HUES48 (cell line): ENCODE measurements around the gene UCK1.
A peak's percentile ranks its signal among the peaks of the same experiment; 100 is the strongest.
"Not testable (repeated sequence)": the region's sequence is repeated elsewhere in the genome, so short reads cannot be mapped to it uniquely, and the experiment has no call there.

ENCODE experiments used
- H3K27ac ChIP-seq: one replicate; pipeline ENCODE4 v1.7.0; 2013; ENCODE audit warnings: low read depth, low read length, inconsistent platforms
- H3K27me3 ChIP-seq: 2 replicates; pipeline ENCODE4 v1.6.1; 2013; ENCODE audit warnings: mild to moderate bottlenecking, low read length; ENCODE audit not compliant: control insufficient read depth, insufficient read depth
- H3K36me3 ChIP-seq: 2 replicates; pipeline ENCODE4 v1.6.1; 2013; ENCODE audit warnings: low read length; ENCODE audit not compliant: control insufficient read depth, insufficient read depth
- H3K4me1 ChIP-seq: 2 replicates; pipeline ENCODE4 v1.6.1; 2013; ENCODE audit warnings: mild to moderate bottlenecking, low read length; ENCODE audit not compliant: control insufficient read depth, insufficient read depth
- H3K4me3 ChIP-seq: 2 replicates; pipeline ENCODE4 v1.5.1; 2013; ENCODE audit warnings: mild to moderate bottlenecking, low read depth, low read length
- H3K9ac ChIP-seq: 2 replicates; pipeline ENCODE4 v1.6.1; 2013; ENCODE audit warnings: mild to moderate bottlenecking, low read depth, low read length, moderate library complexity
- H3K9me3 ChIP-seq: 2 replicates; pipeline ENCODE4 v1.6.1; 2013; ENCODE audit warnings: low read length; ENCODE audit not compliant: control insufficient read depth, insufficient read depth

The UCK1 gene

DNA sequence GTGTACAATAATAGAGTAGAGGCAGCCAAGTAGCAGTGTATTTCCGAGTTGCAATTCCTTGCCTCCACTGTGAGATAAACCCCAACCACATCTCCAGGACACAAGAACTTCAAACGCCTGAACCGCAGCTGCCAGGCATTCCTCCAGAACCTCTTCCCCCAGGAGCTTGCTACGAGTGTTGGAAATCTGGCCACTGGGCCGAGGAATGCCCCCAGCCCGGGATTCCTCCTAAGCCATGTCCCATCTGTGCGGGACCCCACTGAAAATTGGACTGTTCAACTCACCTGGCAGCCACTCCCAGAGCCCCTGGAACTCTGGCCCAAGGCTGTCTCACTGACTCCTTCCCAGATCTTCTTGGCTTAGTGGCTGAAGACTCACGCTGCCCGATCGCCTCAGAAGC lies 18.1 kb upstream of the UCK1 start:
- not testable (repeated sequence) for H3K27ac ChIP-seq, H3K36me3 ChIP-seq, H3K9ac ChIP-seq, H3K9me3 ChIP-seq, H3K4me3 ChIP-seq, H3K4me1 ChIP-seq
- H3K27me3 ChIP-seq = peaks cover 41% of the 10 kb centered on the region

DNA sequence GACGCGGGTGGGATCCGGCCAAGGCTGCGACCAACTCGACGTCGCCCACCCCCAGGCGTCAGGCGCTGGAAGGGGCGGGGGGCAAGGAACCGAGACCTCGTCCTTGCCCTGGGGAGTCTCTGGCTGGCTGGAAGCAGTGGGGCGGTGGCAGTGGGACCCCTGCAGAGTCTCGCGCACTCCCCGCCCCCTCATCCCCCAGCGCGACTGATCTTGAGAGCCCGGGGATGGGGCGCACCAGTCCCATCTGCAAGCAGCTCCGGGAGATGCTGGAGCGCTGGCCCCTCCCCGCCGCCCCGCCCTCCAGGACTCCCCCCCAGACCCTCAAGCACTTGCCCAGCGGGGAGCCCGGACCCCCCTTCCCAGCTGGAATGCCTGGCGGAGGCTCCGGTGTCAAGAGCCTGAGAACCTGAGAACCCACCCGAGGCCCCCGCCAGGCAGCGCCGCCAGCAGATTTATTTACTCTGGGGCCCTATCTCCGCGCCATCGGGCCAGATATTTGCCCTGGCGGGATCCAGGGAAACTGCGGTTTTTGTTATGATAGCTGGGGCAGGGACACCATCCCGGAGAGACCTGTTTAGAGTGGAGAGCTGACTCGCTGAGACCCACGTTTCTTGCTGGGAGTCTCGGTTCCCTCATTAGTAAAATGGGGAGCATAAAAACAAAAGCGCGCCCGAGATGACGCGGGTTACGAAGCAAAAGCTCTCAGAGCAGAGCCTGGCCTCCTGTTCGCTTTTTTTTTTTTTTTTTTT lies 15.4 kb upstream of the UCK1 start:
- Histone ChIP-seq H3K9me3 (peaks cover 17% of the 10 kb centered on the region), H3K27me3 (peaks cover 37% of the 10 kb centered on the region), H3K4me1 (no peaks in the 10 kb centered on the region), H3K4me3 (peak overlapping the region; percentile 54), H3K36me3 (no peaks in the 10 kb centered on the region), H3K9ac (no peak overlapping the region), H3K27ac (no peak overlapping the region)

DNA sequence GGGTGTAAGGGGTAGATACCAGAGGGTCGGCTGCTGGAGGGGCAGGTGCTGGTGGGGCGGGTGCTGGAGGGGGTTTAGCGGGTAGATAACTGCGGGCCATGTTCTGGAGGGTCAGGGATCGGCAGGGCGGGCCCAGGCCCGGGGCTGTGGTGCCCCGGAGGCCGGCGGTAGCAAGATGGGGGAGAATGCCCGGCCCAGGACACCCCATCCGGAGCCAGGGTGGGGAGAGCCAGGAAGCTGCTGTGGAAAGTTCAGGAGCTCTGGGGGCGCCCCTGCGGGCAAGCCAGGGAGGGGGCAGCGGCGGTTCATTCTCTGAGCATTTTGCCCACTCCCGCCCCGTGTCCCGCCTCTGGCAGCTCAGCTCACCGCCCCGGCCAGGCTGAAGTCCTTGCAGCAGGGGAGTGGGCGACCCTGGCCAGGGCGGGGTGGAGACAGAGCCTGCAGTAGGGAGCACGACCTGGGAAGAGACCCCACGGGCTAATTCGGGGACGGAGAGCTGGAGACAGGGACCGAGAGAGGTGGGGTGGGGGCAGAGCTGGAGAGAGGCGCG lies 14.8 kb upstream of the UCK1 start:
- Histone ChIP-seq H3K9me3 (peaks cover 17% of the 10 kb centered on the region), H3K27me3 (peaks cover 37% of the 10 kb centered on the region), H3K36me3 (no peaks in the 10 kb centered on the region), H3K27ac (no peak overlapping the region), H3K4me1 (no peaks in the 10 kb centered on the region), H3K9ac (no peak overlapping the region), H3K4me3 (peak overlapping the region; percentile 54)

DNA sequence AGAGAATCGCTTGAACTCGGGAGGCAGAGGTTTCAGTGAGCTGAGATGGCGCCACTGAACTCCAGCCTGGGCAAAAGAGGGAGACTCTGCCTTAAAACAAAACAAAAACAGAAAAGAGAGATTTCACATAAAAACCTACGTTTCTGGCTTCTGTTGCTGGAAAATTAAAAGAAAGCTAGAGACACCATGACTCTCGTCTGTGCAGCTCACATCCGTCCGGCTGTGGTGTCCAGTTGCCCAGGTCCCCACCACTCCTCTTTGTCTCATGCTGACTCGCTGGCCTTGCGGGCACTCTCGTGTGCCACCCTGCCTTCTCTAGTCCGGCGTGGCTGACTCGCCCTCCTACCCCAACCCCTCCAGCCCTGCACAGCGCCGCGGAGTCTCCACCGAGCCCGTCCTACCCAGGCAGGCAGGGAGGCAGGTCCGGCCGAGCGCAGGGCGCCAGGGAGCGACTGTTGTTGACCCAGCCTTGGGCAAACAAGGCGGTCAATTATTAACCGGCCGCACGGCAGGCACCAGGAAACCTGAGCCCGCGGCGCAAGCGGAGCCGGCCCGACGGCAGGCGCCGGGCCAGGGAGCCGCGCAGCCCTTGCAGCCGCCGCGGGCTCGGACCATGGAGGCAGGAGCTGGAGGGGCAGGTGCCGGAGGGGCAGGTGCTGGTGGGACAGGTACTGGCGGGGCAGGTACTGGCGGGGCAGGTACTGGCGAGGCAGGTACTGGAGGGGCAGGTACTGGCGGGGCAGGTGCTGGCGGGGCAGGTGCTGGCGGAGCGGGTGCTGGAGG lies 14.1 kb upstream of the UCK1 start, which contains the start of gene PRRT1B:
Gene PRRT1B, plus strand, starts transcription at position 521 of the 783 bp plus-strand sequence. Its CDS starts 93 bp downstream, at position 614.
- Histone ChIP-seq H3K27ac (no peak within 1 kb of the TSS), H3K4me1 (no peaks in the 10 kb centered on the region), H3K9me3 (peaks cover 17% of the 10 kb centered on the region), H3K9ac (no peak within 1 kb of the TSS), H3K36me3 (no peaks in the 10 kb centered on the region), H3K27me3 (peaks cover 37% of the 10 kb centered on the region), H3K4me3 (peak within 1 kb of the TSS; percentile 54)

DNA sequence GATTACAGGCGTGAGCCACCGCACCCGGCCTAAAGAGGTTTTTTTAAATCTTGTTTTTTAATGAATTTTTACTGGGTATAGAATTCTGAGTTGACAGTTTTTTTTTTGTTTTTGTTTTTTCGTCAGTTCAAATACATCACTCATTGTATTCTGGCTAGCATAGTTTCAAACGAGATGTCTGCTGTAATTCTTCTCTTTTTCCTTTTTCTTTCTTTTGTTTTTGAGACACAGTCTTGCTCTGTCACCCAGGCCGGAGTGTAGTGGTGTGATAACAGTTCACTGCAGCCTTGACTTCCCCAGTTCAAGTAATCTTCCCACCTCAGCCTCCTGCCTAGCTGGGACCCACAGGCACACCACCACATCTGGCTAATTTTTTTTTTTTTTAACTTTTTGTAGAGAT lies 12.1 kb upstream of the UCK1 start:
- Histone ChIP-seq H3K4me3 (no peak overlapping the region), H3K36me3 (no peaks in the 10 kb centered on the region), H3K9ac (no peak overlapping the region), H3K27me3 (peaks cover 37% of the 10 kb centered on the region), H3K27ac (no peak overlapping the region), H3K4me1 (no peaks in the 10 kb centered on the region), H3K9me3 (peaks cover 17% of the 10 kb centered on the region)

DNA sequence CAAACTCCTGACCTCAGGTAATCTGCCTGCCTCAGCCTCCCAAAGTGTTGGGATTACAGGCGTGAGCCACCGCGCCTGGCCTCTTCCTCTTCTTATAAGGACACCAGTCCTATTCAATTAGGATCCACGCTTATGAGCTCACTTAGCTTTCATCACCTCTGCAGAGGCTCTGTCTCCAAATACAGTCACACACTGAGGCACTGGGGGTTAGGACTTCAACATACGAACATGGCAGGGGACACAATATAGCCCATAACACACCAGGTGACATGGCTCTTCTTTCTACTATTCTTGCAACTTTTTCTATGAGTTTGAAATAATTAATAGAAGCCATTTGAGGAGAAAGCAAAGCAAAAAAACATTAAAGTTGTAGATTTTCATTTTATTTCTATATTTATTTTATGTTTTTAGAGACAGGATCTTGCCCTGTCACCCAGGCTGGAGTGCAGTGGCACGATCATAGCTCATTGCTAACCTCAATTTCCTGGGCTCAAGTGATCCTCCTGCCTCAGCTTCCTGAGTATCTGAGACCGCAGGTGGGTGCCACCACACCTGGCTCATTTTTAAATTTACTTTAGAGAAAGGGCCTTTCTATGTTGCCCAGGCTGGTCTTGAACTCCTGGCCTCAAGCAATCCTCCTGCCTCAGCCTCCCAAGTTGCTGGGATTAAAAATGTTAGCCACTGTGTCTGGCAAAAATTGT lies 8.3 kb upstream of the UCK1 start:
- no peaks in the 10 kb centered on the region for H3K4me1 ChIP-seq
- H3K4me3 ChIP-seq = no peak overlapping the region
- no peak overlapping the region for H3K27ac ChIP-seq
- peaks cover 3% of the 10 kb centered on the region for H3K27me3 ChIP-seq
- no peak overlapping the region for H3K9ac ChIP-seq
- H3K9me3 ChIP-seq = peaks cover 20% of the 10 kb centered on the region
- no peaks in the 10 kb centered on the region for H3K36me3 ChIP-seq

DNA sequence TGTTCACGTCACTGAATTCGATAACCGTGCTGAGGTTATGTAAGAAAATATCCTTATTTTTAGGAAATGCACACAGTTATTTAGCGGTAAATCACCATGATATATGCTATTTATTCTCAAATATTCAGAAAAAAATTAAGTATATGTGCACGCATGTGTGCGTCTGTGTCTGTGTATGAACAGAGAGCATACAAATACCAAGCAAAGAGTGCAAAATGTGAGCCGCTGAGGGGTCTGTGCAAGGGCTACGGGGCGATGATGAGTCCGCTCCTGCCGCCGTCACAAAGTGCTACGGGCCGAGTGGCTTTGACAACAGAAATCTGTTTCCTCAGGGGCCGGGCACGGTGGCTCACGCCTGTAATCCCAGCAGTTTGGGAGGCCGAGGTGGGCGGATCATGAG lies 6.9 kb upstream of the UCK1 start:
- Histone ChIP-seq H3K36me3 (no peaks in the 10 kb centered on the region), H3K4me3 (no peak overlapping the region), H3K4me1 (no peaks in the 10 kb centered on the region), H3K27me3 (no peaks in the 10 kb centered on the region), H3K27ac (no peak overlapping the region), H3K9ac (no peak overlapping the region), H3K9me3 (peaks cover 7% of the 10 kb centered on the region)

DNA sequence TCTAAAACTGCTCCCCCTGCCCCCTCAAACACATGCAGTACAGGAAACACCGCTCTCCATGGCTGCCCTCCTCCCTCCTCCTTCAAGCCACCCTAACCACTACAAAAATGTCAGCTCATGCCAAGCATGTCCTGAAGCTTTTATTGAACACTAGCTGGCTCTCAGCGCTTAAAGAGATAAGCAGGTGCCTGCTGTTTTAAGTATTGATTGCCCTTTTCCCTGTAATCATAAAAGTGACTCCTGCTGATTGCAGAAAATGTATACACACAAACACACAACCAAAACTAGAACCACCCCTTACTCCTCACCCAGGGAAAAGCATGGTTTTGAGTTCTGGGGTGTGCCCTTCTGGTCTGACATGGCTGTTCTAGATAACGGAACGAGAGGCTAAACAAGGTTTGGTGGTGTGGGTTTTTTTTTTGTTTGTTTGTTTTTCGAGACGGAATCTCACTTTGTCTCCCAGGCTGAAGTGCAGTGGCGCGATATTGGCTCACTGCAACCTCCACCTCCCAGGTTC lies 3.7 kb upstream of the UCK1 start:
- Histone ChIP-seq H3K4me1 (peaks cover 3% of the 10 kb centered on the region; the same call in 1 of the 2 replicates), H3K27me3 (no peaks in the 10 kb centered on the region), H3K4me3 (no peak overlapping the region), H3K27ac (no peak overlapping the region), H3K9me3 (peaks cover 5% of the 10 kb centered on the region), H3K9ac (no peak overlapping the region), H3K36me3 (peaks cover under 1% of the 10 kb centered on the region; the same call in 1 of the 2 replicates)

DNA sequence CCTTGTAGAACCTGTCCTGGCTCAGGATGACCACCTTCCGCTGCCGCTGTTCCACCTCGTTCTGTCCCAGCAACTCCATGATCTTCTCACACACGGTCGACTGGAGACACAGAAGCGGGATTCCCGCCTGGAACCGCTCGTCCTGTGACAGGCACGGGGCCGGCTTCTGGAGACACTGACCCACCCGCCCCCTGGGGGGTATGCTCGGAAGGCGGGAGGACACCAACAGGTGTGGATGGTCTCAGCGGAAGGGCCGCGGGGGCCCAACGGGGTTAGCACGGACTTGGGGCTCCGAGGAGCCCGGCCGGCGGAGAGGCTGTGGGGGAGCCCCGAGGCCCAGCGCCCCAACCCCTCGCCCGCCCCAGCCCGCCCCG lies 530 bp downstream of the UCK1 start:
- Histone ChIP-seq H3K9ac (peak overlapping the region; percentile 10), H3K4me1 (peaks cover 3% of the 10 kb centered on the region; the same call in 1 of the 2 replicates), H3K27me3 (no peaks in the 10 kb centered on the region), H3K36me3 (peaks cover 43% of the 10 kb centered on the region), H3K4me3 (peak overlapping the region; percentile 72), H3K9me3 (no peaks in the 10 kb centered on the region), H3K27ac (no peak overlapping the region)

DNA sequence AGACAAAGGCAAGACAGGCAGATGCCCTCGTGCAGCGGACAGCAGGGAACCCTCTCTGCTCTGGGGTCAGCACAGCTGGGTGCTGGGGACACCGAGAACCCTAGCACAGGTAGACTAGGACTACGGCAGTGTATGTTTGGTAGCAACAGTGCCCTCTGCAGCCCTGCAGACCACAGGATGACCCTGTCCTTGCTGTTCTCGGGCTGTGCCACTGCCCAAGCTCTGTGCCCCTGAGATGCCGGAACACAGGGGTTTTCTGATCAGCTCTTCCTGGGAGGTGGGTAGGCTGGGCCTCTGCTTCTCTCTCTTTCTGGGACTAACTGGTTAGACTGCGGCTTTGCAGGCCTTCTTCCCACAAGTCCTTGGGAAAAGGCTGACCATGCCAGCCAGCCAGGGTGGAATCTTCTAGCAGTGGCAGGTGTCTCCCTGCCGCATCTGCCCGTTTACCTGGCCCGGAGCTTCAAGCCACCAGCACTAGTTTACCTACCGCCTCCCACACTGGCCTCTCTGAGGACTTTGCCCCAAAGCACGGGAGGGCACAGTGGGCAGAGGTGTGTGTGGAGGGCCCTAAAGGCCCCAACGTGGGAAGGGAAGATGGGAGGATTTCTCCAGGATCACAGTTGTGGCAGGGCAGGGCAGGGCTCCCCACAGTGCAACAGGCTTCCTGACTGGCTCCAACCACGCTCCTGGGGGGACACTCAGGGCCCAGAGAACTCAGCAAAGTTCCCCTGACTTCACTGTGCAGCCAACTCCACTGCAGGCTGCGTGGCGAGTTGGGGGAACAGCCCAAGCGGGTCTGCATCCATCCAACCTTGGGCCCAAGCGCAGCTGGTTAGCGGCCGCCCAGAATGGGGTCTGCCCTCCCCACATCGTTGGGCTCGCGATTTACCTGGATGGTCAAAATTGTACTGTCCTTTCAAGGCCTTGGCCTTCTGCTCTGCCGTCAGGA lies 1.2 kb downstream of the UCK1 start:
- Histone ChIP-seq H3K27ac (no peak overlapping the region), H3K36me3 (peaks cover 50% of the 10 kb centered on the region), H3K4me1 (peaks cover 3% of the 10 kb centered on the region; the same call in 1 of the 2 replicates)

More for the DNA sequence above, 1.2 kb downstream of the UCK1 start:
- Histone ChIP-seq H3K9ac (peak overlapping the region; percentile 10), H3K4me3 (peak overlapping the region; percentile 72), H3K27me3 (no peaks in the 10 kb centered on the region), H3K9me3 (no peaks in the 10 kb centered on the region)
